HG03439 (cell line): ENCODE data around the gene IFITM10.
"Not testable (repeated sequence)": the region's sequence is repeated elsewhere in the genome, so short reads cannot be mapped to it uniquely, and the experiment has no call there.

Source experiments
- ATAC-seq: cut with Tn5 transposase; IDR thresholded peaks from one replicate; pipeline ENCODE4 v1.9.1; 2021; ENCODE audit warnings: mild to moderate bottlenecking, moderate library complexity; ENCODE audit not compliant: unreplicated experiment

The IFITM10 gene

GRCh38 chr11:1778141-1778911 lies 27.9 kb upstream of the IFITM10 start:
- ATAC-seq, result no peak

GRCh38 chr11:1777737-1778136 lies 27.3 kb upstream of the IFITM10 start:
- no peak for ATAC-seq

- ATAC-seq, result no peak
Observed at GRCh38 chr11:1776944-1777715, 26.7 kb upstream of the IFITM10 start.

GRCh38 chr11:1776331-1776851 lies 26.0 kb upstream of the IFITM10 start:
- ATAC-seq, result no peak

- no peak for ATAC-seq
Observed at GRCh38 chr11:1774886-1775285, 24.5 kb upstream of the IFITM10 start.

GRCh38 chr11:1773994-1774550 lies 23.7 kb upstream of the IFITM10 start:
- no peak for ATAC-seq

- ATAC-seq, result no peak
Observed at GRCh38 chr11:1773131-1773993, 23.0 kb upstream of the IFITM10 start.

- ATAC-seq, result no peak
Observed at GRCh38 chr11:1772270-1773130, 22.1 kb upstream of the IFITM10 start.

- ATAC-seq, result no peak
Observed at GRCh38 chr11:1771700-1772099, 21.3 kb upstream of the IFITM10 start.

GRCh38 chr11:1771273-1771672 lies 20.9 kb upstream of the IFITM10 start:
- no peak for ATAC-seq

- ATAC-seq, result no peak
Observed at GRCh38 chr11:1770528-1770927, 20.1 kb upstream of the IFITM10 start.

- no peak for ATAC-seq
Observed at GRCh38 chr11:1770061-1770460, 19.7 kb upstream of the IFITM10 start.

GRCh38 chr11:1769304-1769936 lies 19.0 kb upstream of the IFITM10 start:
- ATAC-seq, result not testable (repeated sequence)

GRCh38 chr11:1768141-1768469 lies 17.7 kb upstream of the IFITM10 start:
- ATAC-seq, result no peak

- no peak for ATAC-seq
Observed at GRCh38 chr11:1767399-1768140, 17.2 kb upstream of the IFITM10 start.

- ATAC-seq, result no peak
Observed at GRCh38 chr11:1766719-1767398, 16.5 kb upstream of the IFITM10 start.

- ATAC-seq, result no peak
Observed at GRCh38 chr11:1765871-1766718, 15.7 kb upstream of the IFITM10 start.
